A549 (cell line): ENCODE measurements around the gene MDGA2. TPM values are rescaled to one million over a fixed set of nuclear protein-coding genes. Genes with fewer than 3 reads are reported as not detected.

Experiments
- ATAC-seq, 2 experiments: fragments of 200-7000 bp in 1 of 2; fragments of >200 bp in 1 of 2; cut with Nextera tagmentation in 1 of 2; cut with Tn5 transposase in 1 of 2; 3 replicates each; pipeline versions ENCODE4 v1.8.0 to v1.9.1; 2018 to 2020; ENCODE audit warnings: mild to moderate bottlenecking in 1 of 2, moderate library complexity in 1 of 2
- CTCF ChIA-PET: fragments of 300-600 bp; sonication (Branson Sonifier 250); formaldehyde crosslinking; extraction: SDS; loops from one replicate; lab custom pipeline; 2021; ENCODE audit warnings: antibody characterized with exemption, inconsistent platforms; lab: Yijun Ruan, JAX
- POLR2A ChIA-PET: fragments of 350-600 bp; formaldehyde crosslinking; extraction: SDS; loops from one replicate; lab custom pipeline; 2021; ENCODE audit warnings: antibody characterized with exemption, inconsistent platforms; lab: Yijun Ruan, JAX
- DNase-seq, 2 experiments: peaks; one replicate each; pipeline versions ENCODE4 v3.0.0 to v3.0.0-alpha.2; 2011 to 2016; ENCODE audit warnings: low read depth in 1 of 2, low spot score in 1 of 2
- FAIRE-seq: peaks from 2 replicates; lab custom pipeline; 2011; peaks lifted over from hg19 to GRCh38; lab: Jason Lieb, UNC
- H3K27ac ChIP-seq, 2 experiments: fragments of >200 bp; sonication (Bioruptor Twin); formaldehyde crosslinking; 3 replicates each; pipeline ENCODE4 v1.5.1; 2016 to 2017
- H3K4me1 ChIP-seq: fragments of >200 bp; sonication (Bioruptor Twin); formaldehyde crosslinking; 3 replicates; pipeline ENCODE4 v1.6.1; 2016
- H3K4me2 ChIP-seq: fragments of >200 bp; sonication (Bioruptor Twin); formaldehyde crosslinking; 3 replicates; pipeline ENCODE4 v1.6.1; 2016
- H3K4me3 ChIP-seq: fragments of >200 bp; sonication (Bioruptor Twin); formaldehyde crosslinking; 3 replicates; pipeline ENCODE4 v1.5.1; 2016
- H3K9me3 ChIP-seq: fragments of >200 bp; sonication (Bioruptor Twin); formaldehyde crosslinking; 3 replicates; pipeline ENCODE4 v1.6.1; 2016
- ATOH8 ChIP-seq: fragments of 250-450 bp; sonication (Bioruptor Pico); IDR thresholded peaks from 2 replicates; pipeline ENCODE4 v1.5.0; 2020; ENCODE audit warnings: low read depth, mild to moderate bottlenecking, moderate library complexity
- BCL3 ChIP-seq: fragments of >200 bp; sonication (Bioruptor Twin); formaldehyde crosslinking; IDR thresholded peaks from 3 replicates; pipeline ENCODE4 v1.6.1; 2016
- BHLHE40 ChIP-seq: IDR thresholded peaks from 2 replicates; pipeline ENCODE4 v1.6.1; 2012; ENCODE audit warnings: low read depth, low read length, inconsistent platforms
- CHD2 ChIP-seq: fragments of 150-350 bp; IDR thresholded peaks from 2 replicates; pipeline ENCODE4 v1.6.1; 2014; ENCODE audit warnings: low read length; ENCODE audit not compliant: partially characterized antibody
- EHF ChIP-seq: fragments of 250-450 bp; sonication (Bioruptor Pico); IDR thresholded peaks from 2 replicates; pipeline ENCODE4 v1.5.0; 2020; ENCODE audit warnings: mild to moderate bottlenecking
- ESRRA ChIP-seq: fragments of 150-350 bp; IDR thresholded peaks from 2 replicates; pipeline ENCODE4 v1.6.1; 2014; ENCODE audit warnings: mild to moderate bottlenecking, low read length, borderline replicate concordance
- FOXS1 ChIP-seq: fragments of 250-450 bp; sonication (Bioruptor Pico); IDR thresholded peaks from 2 replicates; pipeline ENCODE4 v1.5.0; 2020; ENCODE audit warnings: mild to moderate bottlenecking, moderate library complexity
- KDM1A ChIP-seq: fragments of 200-600 bp; sonication (generic); IDR thresholded peaks from 2 replicates; pipeline ENCODE4 v1.6.1; 2016; ENCODE audit warnings: low read depth, mild to moderate bottlenecking
- KDM5A ChIP-seq: fragments of 200-600 bp; sonication (generic); IDR thresholded peaks from 2 replicates; pipeline ENCODE4 v1.6.1; 2016; ENCODE audit warnings: antibody characterized with exemption, mild to moderate bottlenecking
- MAZ ChIP-seq: fragments of 150-350 bp; IDR thresholded peaks from 2 replicates; pipeline ENCODE4 v1.6.1; 2014; ENCODE audit warnings: antibody characterized with exemption, low read depth, low read length, borderline replicate concordance
- MYC ChIP-seq: IDR thresholded peaks from 2 replicates; pipeline ENCODE4 v1.6.1; 2012; ENCODE audit warnings: mild to moderate bottlenecking, inconsistent platforms, low read length, improper control_type of control experiment, borderline replicate concordance
- NFE2L2 ChIP-seq: fragments of 150-350 bp; conservative IDR thresholded peaks from 2 replicates; pipeline ENCODE4 v1.6.1; 2014; ENCODE audit warnings: low read length
- NPAS2 ChIP-seq: fragments of 250-450 bp; sonication (Bioruptor Pico); IDR thresholded peaks from 2 replicates; pipeline ENCODE4 v1.8.0; 2022; ENCODE audit warnings: mild to moderate bottlenecking, moderate library complexity, borderline replicate concordance
- PHF8 ChIP-seq: fragments of 200-600 bp; sonication (generic); IDR thresholded peaks from 2 replicates; pipeline ENCODE4 v1.6.1; 2016; ENCODE audit warnings: low read depth, mild to moderate bottlenecking, antibody characterized with exemption, moderate library complexity, borderline replicate concordance
- RCOR1 ChIP-seq: fragments of 150-350 bp; IDR thresholded peaks from 2 replicates; pipeline ENCODE4 v1.6.1; 2014; ENCODE audit warnings: antibody characterized with exemption, low read length, low read depth
- RFX5 ChIP-seq: fragments of 450-650 bp; IDR thresholded peaks from 2 replicates; pipeline ENCODE4 v1.7.1; 2014; ENCODE audit warnings: antibody characterized with exemption, mild to moderate bottlenecking, moderate library complexity
- RNF2 ChIP-seq: fragments of 200-600 bp; sonication (generic); IDR thresholded peaks from 2 replicates; pipeline ENCODE4 v1.6.1; 2016; ENCODE audit warnings: low read depth, mild to moderate bottlenecking, antibody characterized with exemption, moderate library complexity, borderline replicate concordance
- SREBF2 ChIP-seq: fragments of 450-650 bp; IDR thresholded peaks from 2 replicates; pipeline ENCODE4 v1.6.1; 2014; ENCODE audit warnings: mild to moderate bottlenecking, moderate library complexity
- TFCP2L1 ChIP-seq: fragments of 250-450 bp; sonication (Bioruptor Pico); IDR thresholded peaks from 2 replicates; pipeline ENCODE4 v1.5.0; 2021; ENCODE audit warnings: mild to moderate bottlenecking
- ZFP36 ChIP-seq: fragments of 450-650 bp; IDR thresholded peaks from 2 replicates; pipeline ENCODE4 v1.6.1; 2014; ENCODE audit warnings: borderline replicate concordance; ENCODE audit not compliant: partially characterized antibody
- ZNF302 ChIP-seq: fragments of 250-450 bp; sonication (Bioruptor Pico); IDR thresholded peaks from 2 replicates; pipeline ENCODE4 v1.9.0; 2021; ENCODE audit warnings: inconsistent platforms, mild to moderate bottlenecking, moderate library complexity
- WGBS: methylation state at CpG from one replicate; pipeline ENCODE4 v1.1.6; 2017; ENCODE audit errors: missing lambda C conversion rate; 5-methylcytosine and 5-hydroxymethylcytosine counted together
- polyA plus RNA-seq, 4 experiments: library from polyadenylated mRNA; depleted of rRNA in 3 of 4; stranded (reverse); fragments of >200 nt; fragmentation: RNase III in 1 of 4; extraction: RNeasy Plus Mini Kit Qiagen cat#74134 plus additional on column Dnase treatment in 1 of 4; gene quantifications; 2 replicates in 3 of 4; 3 replicates in 1 of 4; pipeline ENCODE4 v1.2.3, GENCODE V29; 2011 to 2017

Gene MDGA2
- polyA plus RNA-seq, 2 of the 4 experiments (the other 2 are of a cell fraction) = 0.08 to 0.12 TPM

GRCh38 chr14:47485421-47485820 is 190.0 kb downstream of the MDGA2 start (continued):
- TF ChIP-seq BCL3 (no peak), NFE2L2 (no peak), TFCP2L1 (CRISPR knock-in tag) (no peak), RFX5 (no peak), EHF (CRISPR knock-in tag) (no peak)

GRCh38 chr14:47483449-47483848 is 192.0 kb downstream of the MDGA2 start:
- TF ChIP-seq MYC (no peak), RFX5 (no peak), TFCP2L1 (CRISPR knock-in tag) (no peak)
- ATAC-seq = no peak
- Histone ChIP-seq H3K4me3 (no peak overlapping the region), H3K4me1 (no peaks in the 10 kb centered on the region), H3K4me2 (no peak overlapping the region), H3K27ac (no peak overlapping the region), H3K9me3 (no peaks in the 10 kb centered on the region)
- ChIA-PET CTCF (no interaction called here), POLR2A (no interaction called here)
- DNase-seq = no peak
- no peak for FAIRE-seq

- no peak for FAIRE-seq
- Histone ChIP-seq H3K27ac (no peak overlapping the region), H3K4me2 (no peak overlapping the region), H3K4me3 (no peak overlapping the region), H3K4me1 (no peaks in the 10 kb centered on the region), H3K9me3 (no peaks in the 10 kb centered on the region; the same call in 2 of the 3 replicates)
- DNase-seq = no peak
- no peak for ATAC-seq
- TF ChIP-seq RNF2 (no peak), RCOR1 (no peak), CHD2 (no peak), MAZ (no peak), ATOH8 (no peak), BHLHE40 (no peak), SREBF2 (no peak), FOXS1 (CRISPR knock-in tag) (no peak), KDM1A (no peak), NPAS2 (CRISPR knock-in tag) (no peak), ESRRA (no peak), KDM5A (no peak), PHF8 (no peak)
- ChIA-PET POLR2A (no interaction called here), CTCF (no interaction called here)
- WGBS = 1% methylated on average over 2 of the region's 2 CpGs
Observed at GRCh38 chr14:47471075-47471474, 204.3 kb downstream of the MDGA2 start.

GRCh38 chr14:47466916-47467315 is 208.5 kb downstream of the MDGA2 start:
- TF ChIP-seq ZNF302 (CRISPR knock-in tag) = no peak
- TF ChIP-seq ESRRA = no peak
- TF ChIP-seq ZFP36 = no peak
- no peak for ATAC-seq
- ChIA-PET CTCF (no interaction called here), POLR2A (no interaction called here)
- no peak for DNase-seq
- H3K4me1 ChIP-seq = no peaks in the 10 kb centered on the region
- H3K4me2 ChIP-seq = no peak overlapping the region
- no peak for FAIRE-seq
- no peak overlapping the region for H3K27ac ChIP-seq
- no peaks in the 10 kb centered on the region for H3K9me3 ChIP-seq
- H3K4me3 ChIP-seq = no peak overlapping the region
